DOHH2 (cell line): ENCODE measurements around the gene SOHLH2.

Experiments
- CTCF ChIP-seq: fragments of 200-600 bp; sonication (generic); IDR thresholded peaks from one replicate; pipeline ENCODE4 v1.5.1; 2014; ENCODE audit warnings: antibody characterized with exemption, mild to moderate bottlenecking, low read depth, low read length; ENCODE audit not compliant: poor library complexity, severe bottlenecking
- EZH2phosphoT487 ChIP-seq: fragments of 200-600 bp; sonication (generic); IDR thresholded peaks from 2 replicates; pipeline ENCODE4 v1.6.1; 2017; ENCODE audit warnings: borderline replicate concordance, mild to moderate bottlenecking, antibody characterized with exemption, low read length, moderate library complexity, mixed read lengths

DNA sequence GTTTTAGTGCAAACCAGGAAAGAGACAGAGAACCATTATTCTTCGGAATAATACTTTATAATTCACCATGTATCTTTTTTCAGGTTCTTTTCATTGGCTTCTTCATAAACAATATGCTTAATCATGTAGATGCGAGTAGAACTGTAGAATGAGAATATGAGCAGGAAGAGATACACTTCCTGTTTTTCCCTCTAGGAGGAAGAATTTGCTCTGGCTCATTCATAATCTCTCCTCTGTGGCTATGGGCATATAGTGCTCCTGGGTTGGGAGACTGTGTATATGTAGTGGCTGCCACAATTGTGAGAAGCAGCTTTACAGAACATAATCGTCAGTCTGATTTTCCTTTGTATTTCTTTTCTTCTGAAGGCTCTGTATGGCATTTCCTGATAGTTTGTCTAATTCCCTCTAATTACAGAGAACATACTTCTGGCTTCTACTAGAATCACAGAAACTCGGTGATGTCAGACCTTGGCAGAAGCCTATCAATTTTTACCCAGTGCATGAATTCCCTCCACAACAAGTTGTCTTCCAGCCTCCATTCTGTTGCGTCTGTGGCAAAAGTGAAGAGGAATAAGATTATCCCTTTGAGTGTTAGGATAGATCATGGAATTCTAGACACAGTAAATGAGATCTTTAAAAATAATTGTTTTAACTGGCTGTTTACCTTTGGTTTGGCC, 80.3 kb downstream of the SOHLH2 start:
- TF ChIP-seq CTCF: no peak
- TF ChIP-seq EZH2phosphoT487: no peak
